OCI-LY3 (cell line): ENCODE data around the gene ITIH5.

Source experiments
- H2AFZ ChIP-seq: fragments of 200-600, 300-600 bp; shearing (Covaris generic); 2 replicates; pipeline ENCODE4 v1.6.0; 2014; ENCODE audit warnings: antibody characterized with exemption, low read depth, low read length
- H3K27ac ChIP-seq: fragments of 200-600, 300-600 bp; sonication (generic); 2 replicates; pipeline ENCODE4 v1.5.1; 2014; ENCODE audit warnings: mild to moderate bottlenecking, low read length, moderate library complexity, mixed read lengths
- H3K27me3 ChIP-seq: fragments of 200-600, 300-600 bp; sonication (generic); 2 replicates; pipeline ENCODE4 v1.6.1; 2014; ENCODE audit warnings: low read depth, low read length, mixed read lengths
- H3K36me3 ChIP-seq: fragments of 200-600, 300-600 bp; sonication (generic); replicated peaks from 2 replicates; pipeline ENCODE3; 2014; ENCODE audit warnings: low read depth, low read length, mixed read lengths
- H3K4me1 ChIP-seq: fragments of 300-600, 200-600 bp; sonication (generic); 2 replicates; pipeline ENCODE4 v1.6.1; 2014; ENCODE audit warnings: low read length, mixed read lengths
- H3K4me2 ChIP-seq: fragments of 200-600, 300-600 bp; sonication (generic); 2 replicates; pipeline ENCODE4 v1.6.1; 2014; ENCODE audit warnings: low read length, mixed read lengths
- H3K4me3 ChIP-seq: fragments of 300-600, 200-600 bp; sonication (generic); 2 replicates; pipeline ENCODE4 v1.5.1; 2014; ENCODE audit warnings: antibody characterized with exemption, mild to moderate bottlenecking, low read length, moderate library complexity
- H3K79me2 ChIP-seq: fragments of 300-600, 200-600 bp; shearing (Covaris generic); 2 replicates; pipeline ENCODE4 v1.6.1; 2014; ENCODE audit warnings: mild to moderate bottlenecking, low read length, mixed read lengths
- H3K9ac ChIP-seq: fragments of 300-600, 200-600 bp; shearing (Covaris generic); 2 replicates; pipeline ENCODE4 v1.6.0; 2014; ENCODE audit warnings: mild to moderate bottlenecking, low read length, moderate library complexity
- H3K9me3 ChIP-seq: fragments of 200-600, 300-600 bp; shearing (Covaris generic); 2 replicates; pipeline ENCODE4 v1.6.1; 2014; ENCODE audit warnings: low read length, mixed read lengths; ENCODE audit not compliant: insufficient read depth
- H4K20me1 ChIP-seq: fragments of 200-600, 300-600 bp; sonication (generic); 2 replicates; pipeline ENCODE4 v1.6.1; 2016; ENCODE audit warnings: low read length, mixed read lengths; ENCODE audit not compliant: insufficient read depth
- EZH2phosphoT487 ChIP-seq: fragments of 200-600 bp; shearing (Covaris generic); IDR thresholded peaks from 2 replicates; pipeline ENCODE4 v1.6.1; 2018; ENCODE audit warnings: antibody characterized with exemption, mixed run types, low read depth
- TF ChIP-seq, protein P1 (sequence below): fragments of 200-600, 300-600 bp; sonication (generic); IDR thresholded peaks from 2 replicates; pipeline ENCODE4 v1.5.1; 2014; ENCODE audit warnings: antibody characterized with exemption, low read length, low read depth

The ITIH5 gene

DNA sequence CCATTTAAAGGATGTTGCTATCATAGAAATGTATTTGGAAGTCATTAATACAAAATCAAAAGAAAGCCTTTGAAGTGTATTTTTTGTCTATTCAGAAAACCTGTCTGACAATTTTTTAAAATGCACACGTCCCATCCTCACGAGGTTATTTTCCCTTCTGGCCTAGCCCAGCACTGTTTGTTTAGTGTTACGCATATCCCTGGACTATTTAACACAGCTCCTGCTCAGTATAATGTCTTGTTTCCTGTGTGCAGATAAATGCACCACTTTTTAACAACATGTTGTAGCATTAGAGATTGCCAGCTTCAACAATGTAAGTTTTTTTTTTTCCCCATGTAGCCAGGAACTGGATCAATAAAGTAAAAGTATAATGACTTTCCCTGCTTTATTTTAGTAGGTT lies 153.3 kb downstream of the ITIH5 start:
- H3K4me3 ChIP-seq = no peak overlapping the region
- H3K27ac ChIP-seq = no peak overlapping the region
- H4K20me1 ChIP-seq = no peaks in the 10 kb centered on the region
- no peaks in the 10 kb centered on the region for H3K27me3 ChIP-seq
- no peak overlapping the region for H2AFZ ChIP-seq
- no peak overlapping the region for H3K9ac ChIP-seq
- H3K4me2 ChIP-seq = no peak overlapping the region
- H3K4me1 ChIP-seq = no peaks in the 10 kb centered on the region; the same call in 1 of the 2 replicates
- no peaks in the 10 kb centered on the region for H3K36me3 ChIP-seq
- H3K9me3 ChIP-seq = no peaks in the 10 kb centered on the region
- TF ChIP-seq EZH2phosphoT487 = no peak
- TF ChIP-seq, protein P1, sequence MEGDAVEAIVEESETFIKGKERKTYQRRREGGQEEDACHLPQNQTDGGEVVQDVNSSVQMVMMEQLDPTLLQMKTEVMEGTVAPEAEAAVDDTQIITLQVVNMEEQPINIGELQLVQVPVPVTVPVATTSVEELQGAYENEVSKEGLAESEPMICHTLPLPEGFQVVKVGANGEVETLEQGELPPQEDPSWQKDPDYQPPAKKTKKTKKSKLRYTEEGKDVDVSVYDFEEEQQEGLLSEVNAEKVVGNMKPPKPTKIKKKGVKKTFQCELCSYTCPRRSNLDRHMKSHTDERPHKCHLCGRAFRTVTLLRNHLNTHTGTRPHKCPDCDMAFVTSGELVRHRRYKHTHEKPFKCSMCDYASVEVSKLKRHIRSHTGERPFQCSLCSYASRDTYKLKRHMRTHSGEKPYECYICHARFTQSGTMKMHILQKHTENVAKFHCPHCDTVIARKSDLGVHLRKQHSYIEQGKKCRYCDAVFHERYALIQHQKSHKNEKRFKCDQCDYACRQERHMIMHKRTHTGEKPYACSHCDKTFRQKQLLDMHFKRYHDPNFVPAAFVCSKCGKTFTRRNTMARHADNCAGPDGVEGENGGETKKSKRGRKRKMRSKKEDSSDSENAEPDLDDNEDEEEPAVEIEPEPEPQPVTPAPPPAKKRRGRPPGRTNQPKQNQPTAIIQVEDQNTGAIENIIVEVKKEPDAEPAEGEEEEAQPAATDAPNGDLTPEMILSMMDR = no peak
- H3K79me2 ChIP-seq = no peaks in the 10 kb centered on the region

GRCh38 chr10:7512487-7512886 lies 154.3 kb downstream of the ITIH5 start:
- H3K36me3 ChIP-seq = no peaks in the 10 kb centered on the region
- no peak overlapping the region for H3K27ac ChIP-seq
- H3K79me2 ChIP-seq = no peaks in the 10 kb centered on the region
- H3K4me2 ChIP-seq = no peak overlapping the region
- H3K27me3 ChIP-seq = no peaks in the 10 kb centered on the region
- no peak for TF ChIP-seq EZH2phosphoT487
- TF ChIP-seq, protein P1 = no peak
- H2AFZ ChIP-seq = 0 out of 2 replicates have a peak overlapping the region, but pooled peaks have one; percentile 46
- H3K9me3 ChIP-seq = no peaks in the 10 kb centered on the region
- H3K9ac ChIP-seq = no peak overlapping the region
- H4K20me1 ChIP-seq = no peaks in the 10 kb centered on the region
- H3K4me1 ChIP-seq = no peaks in the 10 kb centered on the region; the same call in 1 of the 2 replicates
- H3K4me3 ChIP-seq = no peak overlapping the region

DNA sequence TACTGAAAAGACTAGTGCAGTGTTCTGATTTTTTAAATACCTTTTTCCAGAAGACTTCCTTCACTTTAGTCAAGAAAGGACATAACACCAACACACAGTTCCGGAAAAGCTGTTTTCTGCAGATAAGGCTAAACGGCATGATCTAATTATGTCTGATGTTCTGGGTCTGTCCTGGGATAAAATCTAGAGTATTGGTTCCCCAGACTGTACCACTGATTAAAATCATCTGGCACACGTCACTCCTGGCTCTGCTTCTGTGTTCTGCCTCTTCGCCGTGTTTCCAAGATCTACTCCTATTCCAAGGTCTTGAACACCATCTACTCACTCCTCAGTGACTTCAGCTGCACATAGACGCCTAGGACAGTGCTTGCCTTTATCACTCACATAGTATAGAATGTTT lies 155.2 kb downstream of the ITIH5 start:
- no peak for TF ChIP-seq EZH2phosphoT487
- TF ChIP-seq, protein P1 = no peak

More for the DNA sequence above, 155.2 kb downstream of the ITIH5 start:
- no peak overlapping the region for H3K9ac ChIP-seq
- no peak overlapping the region for H3K4me3 ChIP-seq
- H3K79me2 ChIP-seq = no peaks in the 10 kb centered on the region
- no peak overlapping the region for H3K4me2 ChIP-seq
- no peaks in the 10 kb centered on the region; the same call in 1 of the 2 replicates for H3K4me1 ChIP-seq
- no peak overlapping the region for H3K27ac ChIP-seq
- H3K9me3 ChIP-seq = no peaks in the 10 kb centered on the region
- H2AFZ ChIP-seq = no peak overlapping the region
- no peaks in the 10 kb centered on the region for H4K20me1 ChIP-seq
- no peaks in the 10 kb centered on the region for H3K27me3 ChIP-seq
- H3K36me3 ChIP-seq = no peaks in the 10 kb centered on the region
